GM19455 (cell line): Measurements from ENCODE around the gene TNNI3.
"Not testable (repeated sequence)": the region's sequence is repeated elsewhere in the genome, so short reads cannot be mapped to it uniquely, and the experiment has no call there.

ENCODE experiments used
- ATAC-seq: cut with Tn5 transposase; IDR thresholded peaks from one replicate; pipeline ENCODE4 v1.9.1; 2021; ENCODE audit not compliant: unreplicated experiment

Gene TNNI3

DNA sequence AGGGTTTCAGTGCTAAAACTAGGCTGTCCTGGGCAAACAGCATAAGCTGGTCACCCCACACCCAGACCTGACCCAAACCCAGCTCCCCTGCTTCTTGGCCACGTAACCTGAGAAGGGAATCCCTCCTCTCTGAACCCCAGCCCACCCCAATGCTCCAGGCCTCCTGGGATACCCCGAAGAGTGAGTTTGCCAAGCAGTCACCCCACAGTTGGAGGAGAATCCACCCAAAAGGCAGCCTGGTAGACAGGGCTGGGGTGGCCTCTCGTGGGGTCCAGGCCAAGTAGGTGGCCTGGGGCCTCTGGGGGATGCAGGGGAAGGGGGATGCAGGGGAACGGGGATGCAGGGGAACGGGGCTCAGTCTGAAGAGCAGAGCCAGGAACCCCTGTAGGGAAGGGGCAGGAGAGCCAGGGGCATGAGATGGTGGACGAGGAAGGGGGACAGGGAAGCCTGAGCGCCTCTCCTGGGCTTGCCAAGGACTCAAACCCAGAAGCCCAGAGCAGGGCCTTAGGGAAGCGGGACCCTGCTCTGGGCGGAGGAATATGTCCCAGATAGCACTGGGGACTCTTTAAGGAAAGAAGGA, 42.9 kb downstream of the TNNI3 start:
- no peak for ATAC-seq

DNA sequence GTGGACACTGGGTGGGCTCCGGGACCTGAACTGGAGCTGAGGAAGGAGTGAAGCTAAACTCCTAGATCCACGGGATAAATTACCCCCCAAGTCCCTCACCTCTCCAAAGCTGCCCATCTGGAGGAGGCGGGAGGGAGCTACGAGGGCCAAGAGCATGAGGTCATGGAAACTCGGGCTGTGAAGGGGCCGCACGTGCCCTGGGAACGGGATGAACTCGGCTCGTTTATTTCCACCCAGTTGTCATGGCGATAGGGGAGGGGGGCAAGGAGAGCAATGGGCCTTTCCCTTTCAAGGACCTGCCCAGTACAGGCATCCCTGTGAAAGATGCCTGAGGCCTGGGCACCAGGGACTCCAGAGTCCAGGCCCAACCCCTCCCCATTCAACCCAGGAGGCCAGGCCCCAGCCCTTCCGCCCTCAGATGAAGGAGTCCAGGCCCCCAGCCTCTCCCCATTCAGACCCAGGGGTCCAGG, 43.9 kb downstream of the TNNI3 start:
- no peak for ATAC-seq

DNA sequence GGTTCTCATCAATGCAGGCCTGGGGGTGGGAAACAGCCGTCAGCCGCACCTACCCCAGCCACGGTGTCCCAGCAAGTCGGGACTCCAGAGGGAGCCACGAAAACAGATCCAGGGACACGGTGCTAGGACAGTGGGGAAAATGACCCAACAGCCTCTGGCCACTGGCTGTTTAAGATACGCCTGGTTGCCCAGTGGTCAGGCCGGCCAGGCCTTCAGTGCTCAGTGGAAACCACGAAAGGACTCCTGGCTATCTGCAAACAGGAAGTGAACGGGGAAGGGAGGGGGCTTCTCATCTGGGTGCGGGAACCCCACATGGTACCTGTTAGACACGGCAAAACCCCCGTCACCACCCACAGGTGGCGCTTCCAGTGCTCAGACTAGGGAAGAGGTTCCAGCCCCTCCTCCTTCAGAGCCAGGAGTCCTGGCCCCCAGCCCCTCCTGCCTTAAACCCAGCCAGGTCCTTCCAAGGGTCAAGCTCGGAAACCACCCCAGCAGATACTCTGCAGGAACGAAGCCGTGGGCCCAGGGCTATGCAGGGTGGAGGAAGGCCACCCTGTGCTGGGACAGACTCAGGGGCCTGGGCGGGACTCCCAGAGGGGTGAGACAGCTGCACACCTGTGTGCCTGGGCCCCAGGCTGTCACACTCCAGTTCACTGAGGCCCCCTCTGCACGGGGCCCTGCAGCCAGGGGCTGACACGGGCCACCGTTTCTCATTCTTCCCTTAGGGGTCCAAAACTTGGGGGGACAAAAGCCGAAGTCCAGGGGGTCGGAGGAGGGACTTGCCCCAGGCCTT, 44.6 kb downstream of the TNNI3 start:
- no peak for ATAC-seq

DNA sequence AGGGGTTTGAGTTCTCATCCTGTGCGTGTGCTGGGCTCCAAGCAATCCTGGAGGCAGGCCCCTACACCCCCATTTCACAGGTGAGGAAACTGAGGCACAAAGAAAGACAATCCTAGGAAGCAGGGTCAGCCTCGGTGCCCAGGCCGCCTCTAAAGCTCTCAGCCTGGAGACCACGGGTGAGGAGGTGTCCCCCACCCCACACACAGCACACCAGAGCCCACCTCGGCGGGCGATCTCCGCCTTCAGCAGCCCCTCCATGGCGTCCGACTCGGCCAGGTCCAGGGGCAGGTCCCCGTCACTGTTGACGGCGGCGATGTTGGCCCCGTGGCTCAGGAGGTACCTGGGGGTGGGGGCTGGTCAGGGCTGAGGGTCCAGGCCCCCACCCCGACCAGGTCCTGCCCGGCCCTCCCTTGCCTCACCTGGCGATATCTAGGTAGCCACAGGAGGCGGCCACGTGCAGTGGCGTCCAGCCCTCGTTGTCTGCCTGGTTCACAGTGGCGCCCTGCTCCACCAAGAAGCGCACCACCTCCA, 45.2 kb downstream of the TNNI3 start:
- ATAC-seq, result no peak

DNA sequence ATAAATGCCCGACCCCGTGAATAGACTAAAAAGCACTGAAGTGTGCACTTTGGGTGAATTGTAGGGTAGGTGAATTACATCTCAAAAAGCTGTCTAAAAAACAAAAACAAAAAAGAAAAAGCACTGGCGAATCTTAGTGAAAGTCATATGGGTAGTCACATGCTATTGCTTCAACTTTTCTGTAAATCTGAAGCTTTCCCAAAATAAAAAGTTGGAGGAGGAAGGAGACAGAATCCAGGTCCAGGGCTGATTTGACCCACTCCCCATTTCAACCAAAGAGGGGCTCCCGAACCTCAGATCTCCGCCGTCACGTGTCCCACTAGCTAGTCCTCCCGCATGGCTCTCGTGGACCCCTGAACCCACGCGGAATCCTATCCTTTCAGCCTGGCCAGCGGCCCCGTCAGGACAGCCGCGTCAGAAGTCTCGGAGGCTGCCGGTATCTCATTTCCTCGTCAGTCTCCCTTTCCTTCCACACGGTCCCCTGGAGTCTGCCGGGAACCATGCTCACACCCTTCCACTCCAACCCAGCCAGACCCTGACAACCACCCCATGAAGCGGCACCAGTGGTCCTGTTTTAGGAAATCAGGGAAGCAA, 46.2 kb downstream of the TNNI3 start:
- ATAC-seq, result no peak

DNA sequence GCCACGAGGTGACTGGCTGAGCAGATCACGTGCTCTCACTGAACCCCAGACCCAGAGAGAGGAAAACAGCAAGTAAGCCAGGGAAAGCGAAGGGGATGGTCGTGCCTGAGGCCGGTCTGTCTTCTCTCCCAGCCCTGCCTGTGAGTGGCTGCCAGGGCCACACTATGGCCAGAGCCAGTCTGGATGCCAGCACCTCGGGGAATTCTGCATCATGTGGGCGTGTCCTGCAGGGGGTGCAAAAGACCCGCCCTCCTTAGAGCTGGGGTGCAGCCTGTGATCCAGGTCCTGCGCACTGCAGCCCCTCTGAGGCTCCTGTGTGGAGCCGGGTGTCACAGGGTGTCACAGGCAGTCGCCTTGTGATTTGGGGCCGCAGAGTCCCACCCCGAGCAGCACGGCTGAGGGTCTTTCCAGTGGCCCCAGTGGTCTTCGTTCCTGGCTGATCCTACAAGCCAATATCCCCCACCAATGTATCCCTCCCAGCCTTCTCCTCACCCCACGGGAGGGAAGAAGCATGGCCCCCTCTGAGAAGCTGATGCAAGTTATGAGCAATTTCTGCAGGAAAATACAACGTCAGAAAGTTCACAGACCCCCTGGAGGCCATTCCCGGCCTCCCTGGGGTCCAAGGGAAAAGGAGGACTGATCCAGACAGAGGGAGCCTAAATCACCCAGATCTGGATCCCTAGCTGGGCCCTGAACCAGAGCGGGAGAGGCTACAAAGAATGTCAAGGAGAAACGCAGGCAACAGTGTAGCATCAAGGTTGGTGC, 47.8 kb downstream of the TNNI3 start:
- ATAC-seq, result no peak

DNA sequence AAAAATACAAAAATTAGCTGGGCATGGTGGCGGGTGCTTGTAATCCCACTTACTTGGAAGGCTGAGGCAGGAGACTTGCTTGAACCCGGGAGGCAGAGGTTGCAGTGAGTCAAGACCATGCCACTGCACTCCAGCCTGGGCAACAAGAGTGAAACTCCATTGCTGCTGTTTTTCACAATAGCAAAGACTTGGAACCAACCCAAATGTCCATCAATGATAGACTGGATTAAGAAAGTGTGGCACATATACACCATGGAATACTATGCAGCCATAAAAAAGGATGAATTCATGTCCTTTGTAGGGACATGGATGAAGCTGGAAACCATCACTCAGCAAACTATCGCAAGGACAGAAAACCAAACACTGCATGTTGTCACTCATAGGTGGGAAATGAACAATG, 50.3 kb downstream of the TNNI3 start:
- not testable (repeated sequence) for ATAC-seq

DNA sequence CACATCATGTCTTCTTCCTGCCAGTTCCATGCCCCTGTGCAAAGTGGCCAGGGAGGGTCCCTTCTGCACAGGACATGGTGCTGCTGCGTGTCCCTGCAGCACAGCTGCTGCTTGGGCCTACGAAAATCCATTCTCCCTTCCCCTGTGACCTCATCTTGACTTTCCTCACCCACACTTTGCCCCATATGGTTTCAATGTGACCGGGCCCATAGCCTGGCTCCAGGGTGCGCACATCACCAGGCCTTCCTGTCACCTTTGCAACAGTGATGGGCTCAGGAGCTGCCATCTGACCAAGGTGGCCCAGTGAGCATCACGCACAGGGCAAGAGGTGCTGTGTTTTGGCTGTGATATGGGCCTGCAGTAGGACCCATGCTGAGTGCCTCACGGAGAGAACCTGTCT, 50.9 kb downstream of the TNNI3 start:
- no peak for ATAC-seq

DNA sequence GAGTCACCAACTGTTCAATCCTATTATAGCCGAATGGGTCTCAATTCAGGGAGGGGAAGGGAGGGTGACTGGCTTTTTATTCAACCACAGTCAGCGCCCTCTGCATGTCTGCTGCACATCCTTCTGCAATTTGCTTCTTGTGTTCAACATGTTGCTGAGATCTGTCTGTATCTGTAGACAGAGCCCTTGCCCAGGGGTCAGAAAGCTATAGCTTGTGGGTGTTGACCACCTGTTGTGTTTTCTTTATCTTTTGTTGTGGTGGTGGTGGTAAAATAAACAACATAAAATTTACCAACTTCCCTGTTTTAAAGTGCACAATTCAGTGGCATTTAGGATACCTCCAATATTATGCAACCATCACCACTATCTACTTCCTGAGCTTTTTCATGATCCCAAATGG, 52.3 kb downstream of the TNNI3 start:
- no peak for ATAC-seq

DNA sequence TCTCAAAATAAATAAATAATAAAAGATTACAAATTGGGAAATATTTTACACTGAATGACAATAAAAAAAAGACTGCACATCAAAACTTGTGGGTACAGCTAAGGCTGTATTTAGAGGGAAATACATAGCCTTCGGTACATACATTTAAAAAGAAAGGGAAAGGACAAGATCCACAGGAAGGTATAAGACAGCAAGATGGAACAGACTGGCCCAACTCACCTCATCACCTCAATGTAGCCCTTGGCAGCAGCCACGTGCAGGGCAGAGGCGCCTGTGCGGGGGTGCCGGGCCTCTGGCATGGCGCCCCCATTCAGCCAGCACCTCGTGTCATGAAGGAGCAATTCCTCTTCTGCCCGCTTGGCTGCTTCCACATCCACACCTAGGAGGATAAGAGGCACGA, 54.3 kb downstream of the TNNI3 start:
- no peak for ATAC-seq
